ENCODE measurements around the gene NSL1. TPM values are rescaled to one million over a fixed set of nuclear protein-coding genes. Genes with fewer than 3 reads are reported as not detected.

The NSL1 gene
- polyA plus RNA-seq, 3 donors: 16.8 to 80.3 (median 62.3) TPM

DNA sequence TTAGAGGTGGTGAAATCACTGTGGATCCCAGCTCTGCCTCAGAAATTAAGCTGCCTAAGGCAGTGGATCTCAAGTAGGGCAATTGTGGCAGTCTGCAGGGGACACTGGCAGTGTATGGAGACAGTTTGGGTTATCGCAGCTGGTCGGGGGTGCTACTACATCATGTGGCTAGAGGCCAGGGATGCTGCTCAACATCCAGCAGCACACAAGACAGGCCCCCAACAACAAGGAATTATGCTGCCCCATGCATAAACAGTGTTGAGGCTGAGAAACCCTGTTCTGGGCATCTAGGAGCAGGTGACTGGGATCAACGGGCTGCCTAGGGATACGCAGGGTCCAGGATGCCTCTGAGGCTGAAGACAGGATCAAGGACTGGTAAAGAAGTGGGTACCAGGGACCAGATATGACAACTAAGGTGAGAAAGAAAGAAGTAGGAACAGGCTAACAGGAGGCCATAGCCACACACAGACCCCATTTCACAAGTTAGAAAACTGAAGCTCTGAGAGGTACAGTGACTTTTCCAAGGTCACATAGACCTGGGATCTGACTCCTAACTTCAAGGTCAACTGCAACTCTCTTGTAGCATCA is 100.7 kb downstream of the NSL1 start:
- no peaks in the 10 kb centered on the region for H3K9me3 ChIP-seq (replicated peaks in 1 of 2; ENCODE audit: control insufficient read depth in 1 of 2, insufficient read depth in 1 of 2, low read length in 2 of 2)
- WGBS (ENCODE audit: insufficient coverage): 100% methylated on average over 4 of the region's 4 CpGs
- Mint-ChIP-seq H3K4me3 (no peak overlapping the region), H3K36me3 (peaks cover 9 to 21% of the 10 kb centered on the region in 2 donors), H3K27me3 (ENCODE audit: low read depth in 3 of 3) (peaks cover 5 to 17% (median 11%) of the 10 kb centered on the region in 3 donors), H3K9me3 (peaks cover 0 to 1% (median 0%) of the 10 kb centered on the region in 7 donors), H3K4me1 (peaks cover 10% of the 10 kb centered on the region), H3K27ac (no peak overlapping the region)
- H3K27ac ChIP-seq (ENCODE audit: low read depth in 1 of 2, low read length in 2 of 2): no peak overlapping the region
- H3K27me3 ChIP-seq (ENCODE audit: control insufficient read depth in 2 of 2, insufficient read depth in 2 of 2, low read length in 2 of 2): no peaks in the 10 kb centered on the region
- H3K4me1 ChIP-seq (ENCODE audit: control insufficient read depth in 1 of 2, insufficient read depth in 2 of 2, low read length in 2 of 2): peaks cover 4 to 5% of the 10 kb centered on the region in 2 donors
- no peak overlapping the region for H2AFZ ChIP-seq (ENCODE audit: insufficient read depth, low read depth, low read length, poor library complexity, severe bottlenecking)
- H3K4me2 ChIP-seq (replicated peaks; ENCODE audit: extremely low read depth, low read length, poor library complexity, severe bottlenecking): no peak overlapping the region
- TF ChIP-seq, protein P1, sequence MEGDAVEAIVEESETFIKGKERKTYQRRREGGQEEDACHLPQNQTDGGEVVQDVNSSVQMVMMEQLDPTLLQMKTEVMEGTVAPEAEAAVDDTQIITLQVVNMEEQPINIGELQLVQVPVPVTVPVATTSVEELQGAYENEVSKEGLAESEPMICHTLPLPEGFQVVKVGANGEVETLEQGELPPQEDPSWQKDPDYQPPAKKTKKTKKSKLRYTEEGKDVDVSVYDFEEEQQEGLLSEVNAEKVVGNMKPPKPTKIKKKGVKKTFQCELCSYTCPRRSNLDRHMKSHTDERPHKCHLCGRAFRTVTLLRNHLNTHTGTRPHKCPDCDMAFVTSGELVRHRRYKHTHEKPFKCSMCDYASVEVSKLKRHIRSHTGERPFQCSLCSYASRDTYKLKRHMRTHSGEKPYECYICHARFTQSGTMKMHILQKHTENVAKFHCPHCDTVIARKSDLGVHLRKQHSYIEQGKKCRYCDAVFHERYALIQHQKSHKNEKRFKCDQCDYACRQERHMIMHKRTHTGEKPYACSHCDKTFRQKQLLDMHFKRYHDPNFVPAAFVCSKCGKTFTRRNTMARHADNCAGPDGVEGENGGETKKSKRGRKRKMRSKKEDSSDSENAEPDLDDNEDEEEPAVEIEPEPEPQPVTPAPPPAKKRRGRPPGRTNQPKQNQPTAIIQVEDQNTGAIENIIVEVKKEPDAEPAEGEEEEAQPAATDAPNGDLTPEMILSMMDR (IDR thresholded peaks at IDR 0.05): no peak
- H3K79me2 ChIP-seq (ENCODE audit: insufficient read depth, low read length): no peaks in the 10 kb centered on the region
- no peaks in the 10 kb centered on the region for H4K20me1 ChIP-seq (ENCODE audit: insufficient read depth, low read length)
- H3K9ac ChIP-seq (ENCODE audit: insufficient read depth, low read length, poor library complexity, severe bottlenecking): no peak overlapping the region
- DNase-seq: no peak
- no peak overlapping the region for H3K4me3 ChIP-seq (replicated peaks in 1 of 3; ENCODE audit: low read depth in 2 of 3, low read length in 3 of 3)
- intact Hi-C loops (cut with micrococcal nuclease): no loop called here
- no peaks in the 10 kb centered on the region for H3K36me3 ChIP-seq (replicated peaks in 1 of 2; ENCODE audit: control insufficient read depth in 1 of 2, insufficient read depth in 2 of 2, low read length in 2 of 2)

DNA sequence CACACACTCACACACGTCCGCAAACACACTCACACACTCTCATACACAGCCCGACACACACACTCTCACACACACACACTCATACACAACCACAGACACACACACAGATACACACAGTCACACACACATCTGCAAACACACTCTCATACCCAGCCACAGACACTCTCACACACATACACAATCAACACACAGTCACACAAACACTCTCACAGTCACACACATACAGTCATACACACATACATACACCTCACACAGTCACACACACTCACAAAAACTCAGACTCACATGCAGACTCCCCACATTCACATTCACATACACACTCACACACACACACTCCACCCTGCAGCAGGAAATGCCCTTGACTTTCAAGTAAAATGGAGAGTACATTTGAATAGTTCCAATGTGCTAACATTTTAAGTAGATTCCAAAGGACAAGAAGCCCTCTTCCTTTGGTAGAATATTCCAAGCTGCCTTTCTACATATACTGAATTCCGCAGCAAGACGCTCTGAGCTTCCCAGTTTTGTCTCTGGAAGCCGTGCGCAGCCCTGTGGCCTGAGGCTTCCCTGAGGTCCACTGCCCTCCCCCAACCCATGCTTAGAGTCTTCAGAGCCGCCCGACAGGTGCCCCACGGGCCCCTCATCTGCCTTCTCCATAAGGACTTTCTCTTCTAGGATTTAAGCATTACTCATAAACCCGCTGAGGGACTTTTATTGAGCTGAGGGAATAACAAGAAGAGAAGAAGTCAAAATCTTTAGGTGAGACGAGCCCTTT is 101.6 kb downstream of the NSL1 start:
- Mint-ChIP-seq H3K4me1 (peaks cover 20% of the 10 kb centered on the region), H3K9me3 (no peaks in the 10 kb centered on the region), H3K27me3 (ENCODE audit: low read depth in 3 of 3) (peaks cover 1 to 14% (median 10%) of the 10 kb centered on the region in 3 donors), H3K27ac (no peak overlapping the region), H3K4me3 (no peak overlapping the region), H3K36me3 (peaks cover 3 to 16% of the 10 kb centered on the region in 2 donors)
- Histone ChIP-seq H3K27ac (ENCODE audit: low read depth in 1 of 2, low read length in 2 of 2) (no peak overlapping the region), H2AFZ (ENCODE audit: insufficient read depth, low read depth, low read length, poor library complexity, severe bottlenecking) (no peak overlapping the region), H4K20me1 (ENCODE audit: insufficient read depth, low read length) (no peaks in the 10 kb centered on the region), H3K79me2 (ENCODE audit: insufficient read depth, low read length) (no peaks in the 10 kb centered on the region), H3K9me3 (replicated peaks in 1 of 2; ENCODE audit: control insufficient read depth in 1 of 2, insufficient read depth in 1 of 2, low read length in 2 of 2) (no peaks in the 10 kb centered on the region), H3K27me3 (ENCODE audit: control insufficient read depth in 2 of 2, insufficient read depth in 2 of 2, low read length in 2 of 2) (no peaks in the 10 kb centered on the region), H3K4me1 (ENCODE audit: control insufficient read depth in 1 of 2, insufficient read depth in 2 of 2, low read length in 2 of 2) (peaks cover 13 to 15% of the 10 kb centered on the region in 2 donors), H3K9ac (ENCODE audit: insufficient read depth, low read length, poor library complexity, severe bottlenecking) (no peak overlapping the region), H3K4me2 (replicated peaks; ENCODE audit: extremely low read depth, low read length, poor library complexity, severe bottlenecking) (no peak overlapping the region), H3K4me3 (replicated peaks in 1 of 3; ENCODE audit: low read depth in 2 of 3, low read length in 3 of 3) (no peak overlapping the region), H3K36me3 (replicated peaks in 1 of 2; ENCODE audit: control insufficient read depth in 1 of 2, insufficient read depth in 2 of 2, low read length in 2 of 2) (no peaks in the 10 kb centered on the region)
- 95% methylated on average over 7 of the region's 12 CpGs for WGBS (ENCODE audit: insufficient coverage)
- no peak for DNase-seq
- intact Hi-C loops (cut with micrococcal nuclease): no loop called here
- TF ChIP-seq, protein P1 (IDR thresholded peaks at IDR 0.05): no peak
